ENCODE results near the gene RMRP. TPM values are rescaled to one million over a fixed set of nuclear protein-coding genes. Genes with fewer than 3 reads are reported as not detected.

The RMRP gene
- total and polyA plus RNA-seq, 10 of the 15 experiments (the other 5 are each of a cell fraction or from before 2014, with no cell fraction given), result 12.0 to 42,450 (median 6,418) TPM; not detected in 4

DNA sequence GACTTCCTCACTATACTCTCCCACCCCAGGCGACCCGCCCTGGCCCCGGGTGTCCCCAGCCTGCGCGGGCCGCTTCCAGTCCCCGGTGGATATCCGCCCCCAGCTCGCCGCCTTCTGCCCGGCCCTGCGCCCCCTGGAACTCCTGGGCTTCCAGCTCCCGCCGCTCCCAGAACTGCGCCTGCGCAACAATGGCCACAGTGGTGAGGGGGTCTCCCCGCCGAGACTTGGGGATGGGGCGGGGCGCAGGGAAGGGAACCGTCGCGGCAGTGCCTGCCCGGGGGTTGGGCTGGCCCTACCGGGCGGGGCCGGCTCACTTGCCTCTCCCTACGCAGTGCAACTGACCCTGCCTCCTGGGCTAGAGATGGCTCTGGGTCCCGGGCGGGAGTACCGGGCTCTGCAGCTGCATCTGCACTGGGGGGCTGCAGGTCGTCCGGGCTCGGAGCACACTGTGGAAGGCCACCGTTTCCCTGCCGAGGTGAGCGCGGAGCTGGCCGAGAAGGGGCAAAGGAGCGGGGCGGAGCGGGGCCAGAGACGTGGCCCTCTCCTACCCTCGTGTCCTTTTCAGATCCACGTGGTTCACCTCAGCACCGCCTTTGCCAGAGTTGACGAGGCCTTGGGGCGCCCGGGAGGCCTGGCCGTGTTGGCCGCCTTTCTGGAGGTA, 18.0 kb upstream of the RMRP start (continued):
- TF ChIP-seq SPI1 (IDR thresholded peaks at IDR 0.05; ENCODE audit: borderline replicate concordance, insufficient read depth, low read depth, low read length) (no peak), CHD1 (IDR thresholded peaks at IDR 0.05; ENCODE audit: low read depth, low read length) (no peak), STAT3 (IDR thresholded peaks at IDR 0.05; ENCODE audit: low read depth, low read length) (no peak), EZH2 (IDR thresholded peaks at IDR 0.05; ENCODE audit: borderline replicate concordance, control insufficient read depth, low read depth, low read length) (no peak), ASH2L (IDR thresholded peaks at IDR 0.05; ENCODE audit: borderline replicate concordance, low read depth) (no peak), RBBP5 (conservative IDR thresholded peaks at IDR 0.05) (no peak), SREBF1 (IDR thresholded peaks at IDR 0.05; ENCODE audit: low read length) (no peak)

DNA sequence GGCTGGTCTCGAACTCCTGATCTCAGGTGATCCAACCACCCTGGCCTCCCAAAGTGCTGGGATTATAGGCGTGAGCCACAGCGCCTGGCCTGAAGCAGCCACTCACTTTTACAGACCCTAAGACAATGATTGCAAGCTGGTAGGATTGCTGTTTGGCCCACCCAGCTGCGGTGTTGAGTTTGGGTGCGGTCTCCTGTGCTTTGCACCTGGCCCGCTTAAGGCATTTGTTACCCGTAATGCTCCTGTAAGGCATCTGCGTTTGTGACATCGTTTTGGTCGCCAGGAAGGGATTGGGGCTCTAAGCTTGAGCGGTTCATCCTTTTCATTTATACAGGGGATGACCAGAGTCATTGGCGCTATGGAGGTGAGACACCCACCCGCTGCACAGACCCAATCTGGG, 17.4 kb upstream of the RMRP start:
- no peaks in the 10 kb centered on the region for H3K9me3 ChIP-seq (replicated peaks; ENCODE audit: control insufficient read depth, insufficient read depth, low read length)
- H3K4me3 ChIP-seq, result 0 out of 2 replicates have a peak overlapping the region, but pooled peaks have one; percentile 22
- peaks cover 3 to 7% of the 10 kb centered on the region in 2 experiments for H3K27me3 ChIP-seq (replicated peaks in 1 of 2; ENCODE audit: control insufficient read depth in 2 of 2, insufficient read depth in 2 of 2, low read length in 1 of 2)
- ChIA-PET SMC1A (ENCODE audit: uncharacterized antibody, unreplicated experiment) (interaction anchor here (0.9 to 1.7 kb wide), 3 partner anchors 10 to 17 kb away, joined by 3 to 4 read pairs (median 3); no protein-coding TSS in a partner anchor), RAD21 (ENCODE audit: unreplicated experiment) (interaction anchor here (0.9 to 1.1 kb wide), 2 partner anchors 21 to 1272 kb away, joined by 3 to 4 read pairs; no protein-coding TSS in a partner anchor), CTCF (interaction anchor here (0.7 to 2.5 kb wide), 8 partner anchors 9 to 52 kb away, joined by 3 to 9 read pairs (median 4); partner anchors contain the start of gene ARHGEF39), POLR2A (interaction anchor here (1.1 to 1.9 kb wide), 2 partner anchors 10 to 17 kb away, joined by 3 to 11 read pairs; partner anchors contain the start of genes ARHGEF39, CCDC107 and RMRP)
- no peak for FAIRE-seq
- ATAC-seq, result no peak; the same call in 2 of the 3 replicates
- no TSS peak for BruUV-seq (replicated peaks)
- H2AFZ ChIP-seq (ENCODE audit: control insufficient read depth, low read depth, low read length), result no peak overlapping the region
- no peak for DNase-seq (ENCODE audit: low read depth, low spot score)
- H3K36me3 ChIP-seq (ENCODE audit: control insufficient read depth in 2 of 2, insufficient read depth in 2 of 2, low read length in 1 of 2), result no peaks in the 10 kb centered on the region
- peak overlapping the region; percentile 69; the same call in 1 of the 2 replicates for H3K4me2 ChIP-seq (ENCODE audit: control insufficient read depth, insufficient read depth)
- H3K27ac ChIP-seq (ENCODE audit: control insufficient read depth, insufficient read depth), result no peak overlapping the region
- TF ChIP-seq, protein P1, sequence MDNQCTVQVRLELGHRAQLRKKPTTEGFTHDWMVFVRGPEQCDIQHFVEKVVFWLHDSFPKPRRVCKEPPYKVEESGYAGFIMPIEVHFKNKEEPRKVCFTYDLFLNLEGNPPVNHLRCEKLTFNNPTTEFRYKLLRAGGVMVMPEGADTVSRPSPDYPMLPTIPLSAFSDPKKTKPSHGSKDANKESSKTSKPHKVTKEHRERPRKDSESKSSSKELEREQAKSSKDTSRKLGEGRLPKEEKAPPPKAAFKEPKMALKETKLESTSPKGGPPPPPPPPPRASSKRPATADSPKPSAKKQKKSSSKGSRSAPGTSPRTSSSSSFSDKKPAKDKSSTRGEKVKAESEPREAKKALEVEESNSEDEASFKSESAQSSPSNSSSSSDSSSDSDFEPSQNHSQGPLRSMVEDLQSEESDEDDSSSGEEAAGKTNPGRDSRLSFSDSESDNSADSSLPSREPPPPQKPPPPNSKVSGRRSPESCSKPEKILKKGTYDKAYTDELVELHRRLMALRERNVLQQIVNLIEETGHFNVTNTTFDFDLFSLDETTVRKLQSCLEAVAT (IDR thresholded peaks at IDR 0.05), result 0 out of 2 replicates have a peak, but pooled peaks have one; percentile 23
- no peak for TF ChIP-seq SIN3A (IDR thresholded peaks at IDR 0.05; ENCODE audit: low read depth, low read length)
- H3K9ac ChIP-seq (ENCODE audit: control insufficient read depth, insufficient read depth, low read length), result no peak overlapping the region
- 44% methylated on average over 13 of the region's 13 CpGs for WGBS (ENCODE audit: insufficient coverage, insufficient replicate concordance, low lambda C conversion rate, missing lambda C conversion rate)
- H3K79me2 ChIP-seq (ENCODE audit: control insufficient read depth, insufficient read depth, low read length), result no peaks in the 10 kb centered on the region
- H4K20me1 ChIP-seq (ENCODE audit: control insufficient read depth, insufficient read depth), result no peaks in the 10 kb centered on the region
- peaks cover 3% of the 10 kb centered on the region for H3K4me1 ChIP-seq (ENCODE audit: control insufficient read depth, insufficient read depth, low read length)
- intact Hi-C loops (cut with micrococcal nuclease; ENCODE audit: unreplicated experiment), result no loop called here
- in situ Hi-C loops (cut with MboI), result no loop called here
